Measurements from ENCODE around the gene HHATL. TPM values are rescaled to one million over a fixed set of nuclear protein-coding genes. Genes with fewer than 3 reads are reported as not detected.

The HHATL gene
- total and polyA plus RNA-seq, 2 donors (not counting 1 experiment from before 2014, with no cell fraction given) = not detected

DNA sequence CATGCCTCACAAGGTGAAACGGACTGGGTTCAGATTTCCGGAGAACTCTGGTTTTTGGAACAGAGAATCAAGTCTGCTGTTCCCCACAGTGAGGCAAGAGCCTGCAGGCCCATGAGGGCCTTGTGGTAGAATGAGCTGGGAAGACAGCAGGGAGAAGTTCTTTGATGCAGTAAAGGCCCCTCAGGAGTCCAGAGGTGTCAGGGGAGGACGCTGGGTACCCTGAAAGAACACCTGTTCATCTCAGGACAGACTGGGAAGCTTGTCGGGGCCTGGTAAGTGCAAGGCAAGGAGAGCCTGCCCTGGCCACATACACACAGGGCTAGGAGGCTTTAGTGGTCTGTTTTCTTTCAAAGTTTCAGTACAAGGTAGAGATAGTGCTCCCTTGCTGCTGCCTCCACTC lies 52.8 kb downstream of the HHATL start:
- H3K27ac ChIP-seq (ENCODE audit: insufficient read depth, low read length) = no peak overlapping the region
- no peak overlapping the region for H2AFZ ChIP-seq (ENCODE audit: low read length)
- H3K36me3 ChIP-seq (ENCODE audit: control insufficient read depth, insufficient read depth, low read length) = peaks cover 4% of the 10 kb centered on the region

GRCh38 chr3:42649006-42649405 lies 53.6 kb downstream of the HHATL start:
- Histone ChIP-seq H4K20me1 (ENCODE audit: control insufficient read depth, extremely low read depth, insufficient read depth, low read length) (no peaks in the 10 kb centered on the region), H3K4me3 (replicated peaks in 1 of 4; ENCODE audit: control extremely low read depth in 1 of 4, insufficient read depth in 1 of 4, low read depth in 3 of 4, low read length in 4 of 4) (no peak overlapping the region), H3K27ac (ENCODE audit: insufficient read depth, low read length) (no peak overlapping the region), H3K9me3 (ENCODE audit: control insufficient read depth, insufficient read depth, low read depth, low read length) (no peaks in the 10 kb centered on the region), H2AFZ (ENCODE audit: low read length) (no peak overlapping the region), H3K27me3 (ENCODE audit: control insufficient read depth, insufficient read depth, low read length) (no peaks in the 10 kb centered on the region), H3K36me3 (ENCODE audit: control insufficient read depth, insufficient read depth, low read length) (peaks cover 7% of the 10 kb centered on the region), H3K79me2 (ENCODE audit: control insufficient read depth, insufficient read depth, low read length) (peaks cover 14% of the 10 kb centered on the region), H3K4me2 (ENCODE audit: extremely low read depth, insufficient read depth, low read length) (no peak overlapping the region), H3K4me1 (ENCODE audit: control insufficient read depth, extremely low read depth, insufficient read depth, low read length) (peaks cover 22% of the 10 kb centered on the region), H3K9ac (ENCODE audit: insufficient read depth, low read length) (no peak overlapping the region)
- no peak for DNase-seq (ENCODE audit: low read depth in 2 of 2)
- TF ChIP-seq CTCF (conservative IDR thresholded peaks at IDR 0.05 in 1 of 2, IDR thresholded peaks at IDR 0.05 in 1 of 2; ENCODE audit: low read depth in 1 of 2, low read length in 2 of 2) = no peak
- no peak for TF ChIP-seq EZH2 (IDR thresholded peaks at IDR 0.05; ENCODE audit: low read length, missing control alignments)

More for the DNA sequence above, 52.8 kb downstream of the HHATL start:
- no peaks in the 10 kb centered on the region for H4K20me1 ChIP-seq (ENCODE audit: control insufficient read depth, extremely low read depth, insufficient read depth, low read length)
- no peak overlapping the region for H3K9ac ChIP-seq (ENCODE audit: insufficient read depth, low read length)
- DNase-seq (ENCODE audit: low read depth in 2 of 2) = no peak
- TF ChIP-seq CTCF (conservative IDR thresholded peaks at IDR 0.05 in 1 of 2, IDR thresholded peaks at IDR 0.05 in 1 of 2; ENCODE audit: low read depth in 1 of 2, low read length in 2 of 2) (no peak), EZH2 (IDR thresholded peaks at IDR 0.05; ENCODE audit: low read length, missing control alignments) (no peak)
- peaks cover 22% of the 10 kb centered on the region for H3K4me1 ChIP-seq (ENCODE audit: control insufficient read depth, extremely low read depth, insufficient read depth, low read length)
- no peaks in the 10 kb centered on the region for H3K9me3 ChIP-seq (ENCODE audit: control insufficient read depth, insufficient read depth, low read depth, low read length)
- H3K27me3 ChIP-seq (ENCODE audit: control insufficient read depth, insufficient read depth, low read length) = no peaks in the 10 kb centered on the region
- no peak overlapping the region for H3K4me3 ChIP-seq (replicated peaks in 1 of 4; ENCODE audit: control extremely low read depth in 1 of 4, insufficient read depth in 1 of 4, low read depth in 3 of 4, low read length in 4 of 4)
- H3K4me2 ChIP-seq (ENCODE audit: extremely low read depth, insufficient read depth, low read length) = no peak overlapping the region
- peaks cover 14% of the 10 kb centered on the region for H3K79me2 ChIP-seq (ENCODE audit: control insufficient read depth, insufficient read depth, low read length)

DNA sequence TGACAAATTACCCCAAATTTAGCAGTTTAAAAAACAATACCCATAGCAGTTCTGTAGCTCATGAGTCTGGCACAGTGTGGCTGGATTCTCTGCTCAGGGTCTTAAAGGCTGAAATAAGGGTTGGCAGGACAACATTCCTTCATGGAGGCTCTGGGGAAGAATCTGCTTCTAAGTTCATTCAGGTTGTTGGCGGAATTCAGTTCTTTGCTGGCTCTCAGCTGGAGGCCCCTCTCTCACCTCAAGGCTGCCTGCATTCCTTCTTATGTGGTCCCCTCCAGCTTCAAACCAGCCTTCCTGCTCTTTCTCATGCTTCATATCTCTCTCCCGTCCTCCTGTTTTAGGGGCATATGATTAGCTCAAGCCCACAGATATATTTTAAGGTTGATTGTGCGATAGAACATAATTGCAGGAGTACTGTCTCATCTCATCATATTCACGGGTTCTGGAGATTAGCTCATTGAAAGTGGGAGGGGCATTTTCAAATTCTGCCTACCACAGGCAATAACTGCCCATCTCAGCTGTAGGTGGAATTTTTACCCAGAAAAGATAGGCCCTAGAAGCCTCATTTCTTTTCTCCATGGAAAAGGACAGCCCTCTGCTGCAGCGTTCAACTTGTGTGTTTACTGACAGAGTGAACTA lies 54.7 kb downstream of the HHATL start:
- H3K36me3 ChIP-seq (ENCODE audit: control insufficient read depth, insufficient read depth, low read length) = peaks cover 13% of the 10 kb centered on the region
- no peak overlapping the region for H3K4me2 ChIP-seq (ENCODE audit: extremely low read depth, insufficient read depth, low read length)
- TF ChIP-seq CTCF (conservative IDR thresholded peaks at IDR 0.05 in 1 of 2, IDR thresholded peaks at IDR 0.05 in 1 of 2; ENCODE audit: low read depth in 1 of 2, low read length in 2 of 2) (no peak), EZH2 (IDR thresholded peaks at IDR 0.05; ENCODE audit: low read length, missing control alignments) (no peak)
- peaks cover 18% of the 10 kb centered on the region for H3K4me1 ChIP-seq (ENCODE audit: control insufficient read depth, extremely low read depth, insufficient read depth, low read length)
- DNase-seq (ENCODE audit: low read depth in 2 of 2) = no peak
- H3K4me3 ChIP-seq (replicated peaks in 1 of 4; ENCODE audit: control extremely low read depth in 1 of 4, insufficient read depth in 1 of 4, low read depth in 3 of 4, low read length in 4 of 4) = no peak overlapping the region
- H3K79me2 ChIP-seq (ENCODE audit: control insufficient read depth, insufficient read depth, low read length) = peaks cover 7% of the 10 kb centered on the region
- no peak overlapping the region for H3K27ac ChIP-seq (ENCODE audit: insufficient read depth, low read length)
- no peaks in the 10 kb centered on the region for H3K27me3 ChIP-seq (ENCODE audit: control insufficient read depth, insufficient read depth, low read length)
- no peaks in the 10 kb centered on the region for H3K9me3 ChIP-seq (ENCODE audit: control insufficient read depth, insufficient read depth, low read depth, low read length)
- H4K20me1 ChIP-seq (ENCODE audit: control insufficient read depth, extremely low read depth, insufficient read depth, low read length) = no peaks in the 10 kb centered on the region
- H3K9ac ChIP-seq (ENCODE audit: insufficient read depth, low read length) = no peak overlapping the region
- no peak overlapping the region for H2AFZ ChIP-seq (ENCODE audit: low read length)

Other genes starting within 250 kb of the HHATL start
- gene VIPR1, start 200.2 kb downstream of the HHATL start, total RNA-seq = not detected in 2 replicates
- 0.02 and 0.11 TPM in 2 replicates for gene VIPR1, start 200.2 kb downstream of the HHATL start, polyA plus RNA-seq
- gene SEC22C, start 120.8 kb downstream of the HHATL start, total RNA-seq = 60.4 and 86.0 TPM in 2 replicates
- gene SEC22C, start 120.8 kb downstream of the HHATL start, polyA plus RNA-seq = 46.4 and 50.8 TPM in 2 replicates
- gene SS18L2, start 111.9 kb downstream of the HHATL start, total RNA-seq = 17.2 and 17.8 TPM in 2 replicates
- 25.6 and 31.2 TPM in 2 replicates for gene SS18L2, start 111.9 kb downstream of the HHATL start, polyA plus RNA-seq
- 30.3 and 44.6 TPM in 2 replicates for gene NKTR, start 102.1 kb downstream of the HHATL start, total RNA-seq
- gene NKTR, start 102.1 kb downstream of the HHATL start, polyA plus RNA-seq = 19.8 and 26.4 TPM in 2 replicates
- gene ZBTB47, start 49.1 kb downstream of the HHATL start, total RNA-seq = 32.1 and 49.4 TPM in 2 replicates
- gene ZBTB47, start 49.1 kb downstream of the HHATL start, polyA plus RNA-seq = 15.2 and 15.6 TPM in 2 replicates
- not detected in 2 replicates for gene KLHL40, start 17.3 kb downstream of the HHATL start, total RNA-seq
- not detected in 2 replicates for gene KLHL40, start 17.3 kb downstream of the HHATL start, polyA plus RNA-seq
- gene CCDC13, start 70.5 kb upstream of the HHATL start, total RNA-seq = 0.51 and 0.66 TPM in 2 replicates
- 0.41 and 0.43 TPM in 2 replicates for gene CCDC13, start 70.5 kb upstream of the HHATL start, polyA plus RNA-seq
- 98.6 and 121 TPM in 2 replicates for gene HIGD1A, start 101.7 kb upstream of the HHATL start, total RNA-seq
- 245 and 257 TPM in 2 replicates for gene HIGD1A, start 101.7 kb upstream of the HHATL start, polyA plus RNA-seq
- gene ACKR2, start 106.6 kb upstream of the HHATL start, total RNA-seq = under 0.01 and 0.26 TPM in 2 replicates
- 0.12 and 0.19 TPM in 2 replicates for gene ACKR2, start 106.6 kb upstream of the HHATL start, polyA plus RNA-seq
- not detected in 2 replicates for gene CYP8B1, start 173.1 kb upstream of the HHATL start, total RNA-seq
- gene CYP8B1, start 173.1 kb upstream of the HHATL start, polyA plus RNA-seq = not detected in 2 replicates
- gene ZNF662, start 203.3 kb upstream of the HHATL start, total RNA-seq = 3.3 and 5.6 TPM in 2 replicates
- 0.69 and 1.2 TPM in 2 replicates for gene ZNF662, start 203.3 kb upstream of the HHATL start, polyA plus RNA-seq

Data from fibroblast of lung (primary cell).